Measurements from ENCODE around the gene MRTFA.

GRCh38 chr22:40651057-40651456, 14.5 kb upstream of the MRTFA start:
- TF ChIP-seq CTCF (IDR thresholded peaks at IDR 0.05) (no peak), POLR2A (IDR thresholded peaks at IDR 0.05) (no peak), EP300 (IDR thresholded peaks at IDR 0.05) (no peak), POLR2AphosphoS5 (IDR thresholded peaks at IDR 0.05) (no peak)
